Transverse colon (tissue), 3 donors: Measurements from ENCODE around the gene C22orf23.

Experiments used
- EP300 ChIP-seq: sonication (generic); formaldehyde crosslinking; IDR thresholded peaks from one replicate; pipeline ENCODE4 v1.6.1; 2017; ENCODE audit warnings: antibody characterized with exemption, low read depth
- POLR2A ChIP-seq: fragments of 450-650 bp; IDR thresholded peaks from one replicate; pipeline ENCODE4 v1.6.1; 2016; ENCODE audit warnings: antibody characterized with exemption, mild to moderate bottlenecking, moderate library complexity
- TF ChIP-seq, protein P1 (sequence below), 5 experiments: fragments of 200-600 bp in 3 of 5; fragments of 450-650 bp in 2 of 5; sonication (generic) in 3 of 5; IDR thresholded peaks; 1 replicate in 2 of 5; 2 replicates in 3 of 5; pipeline ENCODE4 v1.5.1; 2016 to 2017; ENCODE audit warnings: antibody characterized with exemption in 5 of 5, inconsistent platforms in 3 of 5, mild to moderate bottlenecking in 2 of 5, moderate library complexity in 1 of 5

DNA sequence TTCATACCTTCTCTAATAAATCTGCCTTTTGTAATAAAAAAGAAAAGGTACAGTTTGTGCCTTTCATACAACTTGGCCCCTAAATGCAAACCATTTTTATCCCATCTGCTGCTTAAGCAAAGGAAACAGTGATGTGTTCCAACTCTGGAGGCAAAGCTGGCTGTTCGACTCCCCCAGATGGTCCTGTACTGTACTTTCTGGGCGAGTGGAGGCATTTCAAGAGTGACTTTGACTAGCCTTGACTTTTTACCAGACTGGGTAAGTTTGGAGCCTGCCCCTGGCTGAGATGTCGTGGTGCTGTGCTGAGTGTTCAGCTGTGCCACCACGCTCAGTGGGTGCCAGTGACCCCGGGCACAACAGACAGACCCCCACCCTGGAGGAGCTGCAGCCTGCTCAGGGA is 37.1 kb downstream of the C22orf23 start:
- TF ChIP-seq, protein P1, sequence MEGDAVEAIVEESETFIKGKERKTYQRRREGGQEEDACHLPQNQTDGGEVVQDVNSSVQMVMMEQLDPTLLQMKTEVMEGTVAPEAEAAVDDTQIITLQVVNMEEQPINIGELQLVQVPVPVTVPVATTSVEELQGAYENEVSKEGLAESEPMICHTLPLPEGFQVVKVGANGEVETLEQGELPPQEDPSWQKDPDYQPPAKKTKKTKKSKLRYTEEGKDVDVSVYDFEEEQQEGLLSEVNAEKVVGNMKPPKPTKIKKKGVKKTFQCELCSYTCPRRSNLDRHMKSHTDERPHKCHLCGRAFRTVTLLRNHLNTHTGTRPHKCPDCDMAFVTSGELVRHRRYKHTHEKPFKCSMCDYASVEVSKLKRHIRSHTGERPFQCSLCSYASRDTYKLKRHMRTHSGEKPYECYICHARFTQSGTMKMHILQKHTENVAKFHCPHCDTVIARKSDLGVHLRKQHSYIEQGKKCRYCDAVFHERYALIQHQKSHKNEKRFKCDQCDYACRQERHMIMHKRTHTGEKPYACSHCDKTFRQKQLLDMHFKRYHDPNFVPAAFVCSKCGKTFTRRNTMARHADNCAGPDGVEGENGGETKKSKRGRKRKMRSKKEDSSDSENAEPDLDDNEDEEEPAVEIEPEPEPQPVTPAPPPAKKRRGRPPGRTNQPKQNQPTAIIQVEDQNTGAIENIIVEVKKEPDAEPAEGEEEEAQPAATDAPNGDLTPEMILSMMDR (IDR thresholded peaks at IDR 0.05): no peak
- TF ChIP-seq EP300 (no peak), POLR2A (no peak)
